Muscle layer of colon (tissue), 2 donors: ENCODE data around the gene MYO16.

ENCODE experiments used
- H3K27ac ChIP-seq: one replicate; pipeline ENCODE4 v1.7.0; 2013; ENCODE audit warnings: low read depth, mild to moderate bottlenecking, low read length, moderate library complexity
- H3K27me3 ChIP-seq, 2 donors: one replicate each; pipeline ENCODE4 v1.7.0; 2013; ENCODE audit warnings: low read length in 2 of 2, mild to moderate bottlenecking in 2 of 2; ENCODE audit not compliant: insufficient read depth in 2 of 2, control insufficient read depth in 1 of 2
- H3K36me3 ChIP-seq: one replicate; pipeline ENCODE4 v1.7.0; 2013; ENCODE audit warnings: mild to moderate bottlenecking, low read length; ENCODE audit not compliant: insufficient read depth
- H3K4me1 ChIP-seq: one replicate; pipeline ENCODE4 v1.7.0; 2013; ENCODE audit warnings: mild to moderate bottlenecking, low read length; ENCODE audit not compliant: insufficient read depth
- H3K4me3 ChIP-seq, 2 donors: one replicate each; pipeline ENCODE4 v1.7.0; 2013; ENCODE audit warnings: low read length in 2 of 2, low read depth in 1 of 2, mild to moderate bottlenecking in 1 of 2, moderate library complexity in 1 of 2
- H3K9ac ChIP-seq: one replicate; pipeline ENCODE4 v1.7.0; 2013; ENCODE audit warnings: low read length
- H3K9me3 ChIP-seq: one replicate; pipeline ENCODE4 v1.7.0; 2013; ENCODE audit warnings: mild to moderate bottlenecking, low read length
- donor health status: abdominal sarcoma.
- donor health status: Adenocarcinoma of cecum.

The MYO16 gene

GRCh38 chr13:108924541-108924940, 295.1 kb downstream of the MYO16 start:
- H3K4me3 ChIP-seq: no peak overlapping the region
- no peaks in the 10 kb centered on the region for H3K9me3 ChIP-seq
- peaks cover 3% of the 10 kb centered on the region for H3K4me1 ChIP-seq
- H3K36me3 ChIP-seq: no peaks in the 10 kb centered on the region
- no peak overlapping the region for H3K9ac ChIP-seq
- no peaks in the 10 kb centered on the region for H3K27me3 ChIP-seq
- no peak overlapping the region for H3K27ac ChIP-seq

- no peaks in the 10 kb centered on the region for H3K9me3 ChIP-seq
- no peaks in the 10 kb centered on the region for H3K27me3 ChIP-seq
- no peak overlapping the region for H3K9ac ChIP-seq
- no peaks in the 10 kb centered on the region for H3K4me1 ChIP-seq
- no peak overlapping the region for H3K4me3 ChIP-seq
- H3K36me3 ChIP-seq: no peaks in the 10 kb centered on the region
- no peak overlapping the region for H3K27ac ChIP-seq
These were observed 295.7 kb downstream of the MYO16 start for GRCh38 chr13:108925070-108925469.

GRCh38 chr13:108926862-108927261, 297.5 kb downstream of the MYO16 start:
- H3K4me3 ChIP-seq: no peak overlapping the region
- no peak overlapping the region for H3K9ac ChIP-seq
- no peak overlapping the region for H3K27ac ChIP-seq
- H3K36me3 ChIP-seq: no peaks in the 10 kb centered on the region
- no peaks in the 10 kb centered on the region for H3K4me1 ChIP-seq
- no peaks in the 10 kb centered on the region for H3K27me3 ChIP-seq
- H3K9me3 ChIP-seq: no peaks in the 10 kb centered on the region

GRCh38 chr13:108927615-108928014, 298.2 kb downstream of the MYO16 start:
- Histone ChIP-seq H3K9me3 (no peaks in the 10 kb centered on the region), H3K27me3 (no peaks in the 10 kb centered on the region), H3K4me1 (no peaks in the 10 kb centered on the region), H3K4me3 (no peak overlapping the region), H3K27ac (no peak overlapping the region), H3K36me3 (no peaks in the 10 kb centered on the region), H3K9ac (no peak overlapping the region)

- H3K4me3 ChIP-seq: no peak overlapping the region
- H3K4me1 ChIP-seq: no peaks in the 10 kb centered on the region
- peaks cover 4% of the 10 kb centered on the region for H3K9me3 ChIP-seq
- no peak overlapping the region for H3K9ac ChIP-seq
- H3K27ac ChIP-seq: no peak overlapping the region
- H3K36me3 ChIP-seq: no peaks in the 10 kb centered on the region
- no peaks in the 10 kb centered on the region for H3K27me3 ChIP-seq
These were observed 300.3 kb downstream of the MYO16 start for GRCh38 chr13:108929532-108930206.

- Histone ChIP-seq H3K27me3 (no peaks in the 10 kb centered on the region), H3K9me3 (peaks cover 4% of the 10 kb centered on the region), H3K36me3 (no peaks in the 10 kb centered on the region), H3K4me1 (no peaks in the 10 kb centered on the region), H3K9ac (no peak overlapping the region), H3K27ac (no peak overlapping the region), H3K4me3 (no peak overlapping the region)
These were observed 302.8 kb downstream of the MYO16 start for GRCh38 chr13:108932196-108932595.

GRCh38 chr13:108933061-108933460, 303.6 kb downstream of the MYO16 start:
- H3K27me3 ChIP-seq: no peaks in the 10 kb centered on the region
- no peak overlapping the region for H3K4me3 ChIP-seq
- peaks cover 4% of the 10 kb centered on the region for H3K9me3 ChIP-seq
- no peaks in the 10 kb centered on the region for H3K36me3 ChIP-seq
- H3K9ac ChIP-seq: no peak overlapping the region
- H3K27ac ChIP-seq: no peak overlapping the region
- no peaks in the 10 kb centered on the region for H3K4me1 ChIP-seq

GRCh38 chr13:108938155-108938554, 308.7 kb downstream of the MYO16 start:
- Histone ChIP-seq H3K9me3 (peaks cover 4% of the 10 kb centered on the region), H3K27me3 (no peaks in the 10 kb centered on the region), H3K36me3 (no peaks in the 10 kb centered on the region), H3K27ac (no peak overlapping the region), H3K4me3 (no peak overlapping the region), H3K9ac (no peak overlapping the region), H3K4me1 (no peaks in the 10 kb centered on the region)

GRCh38 chr13:108940121-108940520, 310.7 kb downstream of the MYO16 start:
- Histone ChIP-seq H3K4me1 (no peaks in the 10 kb centered on the region), H3K9me3 (no peaks in the 10 kb centered on the region), H3K27me3 (no peaks in the 10 kb centered on the region), H3K36me3 (no peaks in the 10 kb centered on the region), H3K27ac (no peak overlapping the region), H3K4me3 (no peak overlapping the region), H3K9ac (no peak overlapping the region)

- no peak overlapping the region for H3K27ac ChIP-seq
- H3K36me3 ChIP-seq: no peaks in the 10 kb centered on the region
- peaks cover 6% of the 10 kb centered on the region for H3K4me1 ChIP-seq
- H3K9me3 ChIP-seq: no peaks in the 10 kb centered on the region
- H3K9ac ChIP-seq: no peak overlapping the region
- H3K27me3 ChIP-seq: no peaks in the 10 kb centered on the region
- H3K4me3 ChIP-seq: no peak overlapping the region
These were observed 314.4 kb downstream of the MYO16 start for GRCh38 chr13:108943842-108944241.

GRCh38 chr13:108944760-108945159, 315.3 kb downstream of the MYO16 start:
- Histone ChIP-seq H3K4me3 (no peak overlapping the region), H3K4me1 (peaks cover 6% of the 10 kb centered on the region), H3K36me3 (no peaks in the 10 kb centered on the region), H3K27me3 (no peaks in the 10 kb centered on the region), H3K9me3 (no peaks in the 10 kb centered on the region), H3K9ac (no peak overlapping the region), H3K27ac (no peak overlapping the region)

- Histone ChIP-seq H3K27ac (no peak overlapping the region), H3K9ac (no peak overlapping the region), H3K27me3 (no peaks in the 10 kb centered on the region), H3K4me1 (peaks cover 6% of the 10 kb centered on the region), H3K9me3 (no peaks in the 10 kb centered on the region), H3K4me3 (no peak overlapping the region), H3K36me3 (no peaks in the 10 kb centered on the region)
These were observed 318.2 kb downstream of the MYO16 start for GRCh38 chr13:108947551-108948030.
